Muscle layer of colon (tissue), 2 donors: Measurements from ENCODE around the gene NKX1-2.
"Not testable (repeated sequence)": the region's sequence is repeated elsewhere in the genome, so short reads cannot be mapped to it uniquely, and the experiment has no call there.

Experiments
- H3K27ac ChIP-seq: one replicate; pipeline ENCODE4 v1.7.0; 2013; ENCODE audit warnings: low read depth, mild to moderate bottlenecking, low read length, moderate library complexity
- H3K27me3 ChIP-seq, 2 donors: one replicate each; pipeline ENCODE4 v1.7.0; 2013; ENCODE audit warnings: low read length in 2 of 2, mild to moderate bottlenecking in 2 of 2; ENCODE audit not compliant: insufficient read depth in 2 of 2, control insufficient read depth in 1 of 2
- H3K36me3 ChIP-seq: one replicate; pipeline ENCODE4 v1.7.0; 2013; ENCODE audit warnings: mild to moderate bottlenecking, low read length; ENCODE audit not compliant: insufficient read depth
- H3K4me1 ChIP-seq: one replicate; pipeline ENCODE4 v1.7.0; 2013; ENCODE audit warnings: mild to moderate bottlenecking, low read length; ENCODE audit not compliant: insufficient read depth
- H3K4me3 ChIP-seq, 2 donors: one replicate each; pipeline ENCODE4 v1.7.0; 2013; ENCODE audit warnings: low read length in 2 of 2, low read depth in 1 of 2, mild to moderate bottlenecking in 1 of 2, moderate library complexity in 1 of 2
- H3K9ac ChIP-seq: one replicate; pipeline ENCODE4 v1.7.0; 2013; ENCODE audit warnings: low read length
- H3K9me3 ChIP-seq: one replicate; pipeline ENCODE4 v1.7.0; 2013; ENCODE audit warnings: mild to moderate bottlenecking, low read length
- donor health status: abdominal sarcoma.
- donor health status: Adenocarcinoma of cecum.

Gene NKX1-2

DNA sequence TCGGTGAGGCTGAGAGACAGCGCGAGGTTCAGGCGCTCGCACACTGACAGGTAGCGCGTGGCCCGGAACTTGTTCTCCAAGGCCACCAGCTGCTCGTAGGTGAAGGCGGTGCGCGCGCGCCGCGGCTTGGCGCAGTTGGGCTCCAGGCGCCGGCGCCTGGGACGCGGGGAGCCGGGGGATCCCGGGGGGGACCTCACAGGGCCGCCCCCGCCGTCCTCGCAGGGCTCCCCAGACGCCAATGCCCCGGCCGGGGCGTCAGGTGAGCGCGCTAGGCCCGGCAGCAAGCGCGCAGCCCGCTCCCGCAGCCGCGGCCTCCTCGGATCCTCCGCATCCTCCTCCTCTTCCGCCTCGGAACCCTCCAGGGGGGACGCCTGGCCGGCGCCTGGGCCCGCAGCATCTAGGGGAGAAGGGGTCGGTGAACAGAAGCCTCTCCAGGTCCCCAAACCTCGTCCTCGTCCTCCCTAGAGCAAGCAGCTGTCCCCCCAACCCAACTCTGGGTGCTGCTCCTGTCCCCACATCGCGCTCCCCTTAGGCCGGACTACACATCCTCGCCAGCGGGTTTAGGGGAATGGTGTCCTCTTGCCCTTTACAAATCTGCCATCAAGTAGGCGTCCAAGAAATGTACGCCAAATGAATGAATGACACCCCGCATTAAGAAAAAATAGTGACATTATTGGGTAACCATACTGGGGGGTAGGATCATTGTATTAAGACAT is 1.9 kb downstream of the NKX1-2 start:
- H3K4me1 ChIP-seq: peaks cover 19% of the 10 kb centered on the region
- no peak overlapping the region for H3K4me3 ChIP-seq
- peaks cover 30 to 56% of the 10 kb centered on the region in 2 donors for H3K27me3 ChIP-seq
- H3K36me3 ChIP-seq: no peaks in the 10 kb centered on the region
- H3K9me3 ChIP-seq: no peaks in the 10 kb centered on the region
- H3K27ac ChIP-seq: no peak overlapping the region
- no peak overlapping the region for H3K9ac ChIP-seq

DNA sequence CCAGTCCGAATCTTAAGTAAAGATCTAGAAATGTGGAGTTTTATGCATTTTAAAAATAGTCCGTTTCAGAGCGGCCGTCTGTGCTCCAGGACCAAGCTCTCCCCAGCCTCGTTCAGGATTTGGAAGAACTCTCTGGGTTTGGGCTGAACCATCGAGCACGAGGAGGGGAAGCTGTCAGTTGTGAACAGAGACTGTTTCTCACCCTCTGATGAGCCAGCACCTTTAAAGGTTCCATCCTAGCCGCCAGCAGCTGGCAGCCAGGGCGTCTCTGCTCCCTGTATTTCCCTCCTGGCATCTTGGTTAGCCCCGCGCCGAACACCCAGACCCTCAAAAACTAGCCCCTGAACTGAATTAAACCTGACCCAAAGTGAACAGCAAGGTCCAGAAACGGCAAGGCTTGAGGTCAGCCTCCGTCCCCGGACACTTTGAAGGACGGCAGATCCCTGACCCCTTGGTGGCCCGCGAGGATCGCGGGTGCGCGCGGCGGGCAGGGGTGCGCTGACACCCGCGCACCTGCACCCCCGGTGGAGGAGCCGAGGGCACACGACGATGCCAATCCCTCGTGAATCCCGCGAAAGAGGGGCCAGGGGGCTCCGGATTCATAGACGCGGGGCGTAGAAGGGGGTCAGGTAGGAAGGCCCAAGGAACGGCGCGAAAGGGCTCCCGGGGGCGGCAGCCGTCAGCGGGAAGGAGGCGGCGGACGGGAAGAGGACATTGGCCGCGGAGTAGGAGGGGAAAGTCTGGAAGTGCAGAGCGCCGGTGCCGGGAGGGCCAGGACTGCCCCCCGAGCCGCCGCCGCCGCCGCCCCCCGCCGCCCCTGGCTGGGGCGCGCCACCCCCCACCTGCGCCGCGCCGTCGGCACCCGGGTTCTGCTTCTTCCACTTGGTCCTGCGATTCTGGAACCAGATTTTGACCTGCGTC is 2.7 kb downstream of the NKX1-2 start:
- no peaks in the 10 kb centered on the region for H3K36me3 ChIP-seq
- no peak overlapping the region for H3K27ac ChIP-seq
- no peak overlapping the region for H3K4me3 ChIP-seq
- H3K9ac ChIP-seq: no peak overlapping the region
- H3K9me3 ChIP-seq: no peaks in the 10 kb centered on the region
- H3K27me3 ChIP-seq: peaks cover 30 to 56% of the 10 kb centered on the region in 2 donors
- H3K4me1 ChIP-seq: peaks cover 19% of the 10 kb centered on the region

GRCh38 chr10:124441694-124442093 is 8.1 kb downstream of the NKX1-2 start:
- not testable (repeated sequence) for H3K4me1 ChIP-seq, H3K27me3 ChIP-seq, H3K4me3 ChIP-seq, H3K9me3 ChIP-seq, H3K9ac ChIP-seq, H3K27ac ChIP-seq, H3K36me3 ChIP-seq

DNA sequence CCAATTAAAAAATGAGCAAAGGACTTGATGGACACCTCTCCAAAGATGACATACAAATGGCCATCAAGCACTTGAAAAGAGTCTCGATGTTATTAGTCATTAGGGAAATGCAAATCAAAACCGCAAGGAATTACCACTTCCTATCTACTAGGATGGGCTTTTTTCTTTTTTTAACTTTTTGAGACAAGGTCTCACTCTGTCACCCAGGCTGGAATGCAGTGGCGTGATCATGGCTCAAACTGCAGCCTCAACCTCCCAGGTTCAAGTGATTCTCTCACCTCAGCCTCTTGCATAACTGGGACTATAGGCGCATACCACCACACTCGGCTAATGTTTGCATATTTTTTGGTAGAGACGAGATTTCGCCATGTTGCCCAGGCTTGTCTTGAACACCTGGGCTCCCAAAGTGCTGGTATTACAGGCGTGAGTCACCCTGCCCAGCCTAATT is 13.6 kb downstream of the NKX1-2 start:
- Histone ChIP-seq H3K27ac (no peak overlapping the region), H3K36me3 (no peaks in the 10 kb centered on the region), H3K27me3 (no peaks in the 10 kb centered on the region), H3K4me1 (no peaks in the 10 kb centered on the region), H3K9ac (no peak overlapping the region), H3K9me3 (no peaks in the 10 kb centered on the region), H3K4me3 (no peak overlapping the region)

- H3K4me3 ChIP-seq, H3K4me1 ChIP-seq, H3K27me3 ChIP-seq, H3K27ac ChIP-seq, H3K36me3 ChIP-seq, H3K9me3 ChIP-seq, H3K9ac ChIP-seq: not testable (repeated sequence)
Measured at GRCh38 chr10:124435683-124436082, 14.2 kb downstream of the NKX1-2 start.

GRCh38 chr10:124433461-124433860 is 16.4 kb downstream of the NKX1-2 start:
- no peaks in the 10 kb centered on the region for H3K36me3 ChIP-seq
- H3K9me3 ChIP-seq: no peaks in the 10 kb centered on the region
- H3K4me1 ChIP-seq: no peaks in the 10 kb centered on the region
- H3K27ac ChIP-seq: no peak overlapping the region
- H3K9ac ChIP-seq: no peak overlapping the region
- H3K27me3 ChIP-seq: no peaks in the 10 kb centered on the region
- no peak overlapping the region for H3K4me3 ChIP-seq

DNA sequence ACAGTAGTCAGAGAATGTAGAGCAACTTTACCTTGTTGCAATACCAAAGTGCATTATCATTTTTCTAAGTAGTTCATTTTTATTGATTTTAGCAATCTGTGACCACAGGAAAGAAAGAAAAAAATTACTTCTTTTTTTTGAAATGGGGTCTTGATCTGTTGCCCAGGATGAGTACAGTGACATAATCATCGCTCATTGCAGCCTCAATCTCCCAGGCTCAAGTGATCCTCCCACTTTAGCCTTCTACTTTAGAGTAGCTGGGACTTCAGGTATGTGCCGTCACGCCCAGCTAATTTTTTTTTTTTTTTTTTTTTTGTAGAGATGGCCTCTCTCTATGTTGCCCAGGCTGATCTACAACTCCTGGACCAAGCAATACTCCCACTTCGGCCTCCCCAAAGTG is 19.8 kb downstream of the NKX1-2 start:
- H3K27ac ChIP-seq: no peak overlapping the region
- no peak overlapping the region for H3K9ac ChIP-seq
- H3K36me3 ChIP-seq: no peaks in the 10 kb centered on the region
- no peaks in the 10 kb centered on the region for H3K27me3 ChIP-seq
- no peak overlapping the region for H3K4me3 ChIP-seq
- H3K4me1 ChIP-seq: no peaks in the 10 kb centered on the region
- H3K9me3 ChIP-seq: no peaks in the 10 kb centered on the region

DNA sequence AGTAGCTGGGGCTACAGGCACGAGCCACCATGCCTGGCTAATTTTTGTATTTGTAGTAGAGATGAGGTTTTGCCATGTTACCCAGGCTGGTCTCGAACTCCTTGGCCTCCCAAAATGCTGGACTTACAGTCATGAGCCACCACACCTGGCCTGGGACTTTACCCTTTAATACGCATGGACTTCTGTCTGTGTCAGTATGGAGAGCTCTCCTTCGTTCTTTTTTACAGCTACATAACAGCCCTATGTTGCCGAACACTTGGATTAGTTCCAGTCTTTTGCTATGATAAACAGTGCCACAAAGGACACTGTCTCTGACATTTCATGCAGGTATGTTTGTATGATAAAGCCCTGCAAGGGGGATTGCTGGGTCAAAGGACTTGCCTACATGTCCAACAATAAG is 20.3 kb downstream of the NKX1-2 start:
- no peak overlapping the region for H3K27ac ChIP-seq
- no peaks in the 10 kb centered on the region for H3K27me3 ChIP-seq
- H3K4me3 ChIP-seq: no peak overlapping the region
- H3K36me3 ChIP-seq: no peaks in the 10 kb centered on the region
- no peaks in the 10 kb centered on the region for H3K9me3 ChIP-seq
- no peaks in the 10 kb centered on the region for H3K4me1 ChIP-seq
- no peak overlapping the region for H3K9ac ChIP-seq

DNA sequence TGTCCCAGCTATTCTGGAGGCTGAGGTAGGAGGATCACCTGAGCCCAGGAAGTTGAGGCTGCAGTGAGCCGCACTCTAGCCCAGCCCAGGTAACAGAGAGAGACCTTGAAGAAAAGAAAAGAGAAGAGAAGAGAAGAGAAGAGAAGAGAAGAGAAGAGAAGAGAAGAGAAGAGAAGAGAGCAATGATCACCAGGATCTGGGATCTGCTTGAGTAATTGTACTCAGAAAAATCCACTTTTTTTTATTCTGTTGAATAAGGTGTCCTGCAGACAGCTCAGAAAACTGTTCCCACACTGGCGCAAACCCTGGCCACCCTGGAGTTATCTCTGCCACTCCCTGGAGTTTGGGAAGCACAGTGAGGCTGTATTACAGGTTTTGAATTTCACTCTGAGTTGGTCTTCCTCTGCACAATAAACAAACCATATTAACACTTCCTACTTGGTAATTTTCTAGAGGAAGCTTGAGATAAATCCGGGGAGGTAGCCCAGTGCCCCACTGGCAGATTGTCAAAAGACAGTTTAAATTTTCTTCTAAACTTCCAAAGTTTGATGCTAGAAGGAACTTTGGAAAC is 21.5 kb downstream of the NKX1-2 start:
- H3K9me3 ChIP-seq: no peaks in the 10 kb centered on the region
- H3K36me3 ChIP-seq: no peaks in the 10 kb centered on the region
- no peaks in the 10 kb centered on the region for H3K27me3 ChIP-seq
- H3K27ac ChIP-seq: no peak overlapping the region
- no peak overlapping the region for H3K4me3 ChIP-seq
- no peak overlapping the region for H3K9ac ChIP-seq
- H3K4me1 ChIP-seq: no peaks in the 10 kb centered on the region

- Histone ChIP-seq H3K27ac (no peak overlapping the region), H3K4me3 (no peak overlapping the region), H3K36me3 (no peaks in the 10 kb centered on the region), H3K9me3 (no peaks in the 10 kb centered on the region), H3K4me1 (no peaks in the 10 kb centered on the region), H3K27me3 (no peaks in the 10 kb centered on the region), H3K9ac (no peak overlapping the region)
Measured at GRCh38 chr10:124425227-124425962, 24.4 kb downstream of the NKX1-2 start.

- Histone ChIP-seq H3K36me3 (no peaks in the 10 kb centered on the region), H3K27ac (no peak overlapping the region), H3K4me3 (no peak overlapping the region), H3K27me3 (no peaks in the 10 kb centered on the region), H3K9me3 (no peaks in the 10 kb centered on the region), H3K4me1 (no peaks in the 10 kb centered on the region), H3K9ac (no peak overlapping the region)
Measured at GRCh38 chr10:124423813-124424212, 26.0 kb downstream of the NKX1-2 start.
